Measurements from ENCODE around the gene CAND2.
A peak's percentile ranks its signal among the peaks of the same experiment; 100 is the strongest.

CAND2 gene

GRCh38 chr3:12796171-12797123 lies at the start of gene CAND2:
TSS of gene CAND2 (plus strand) at chr3:12796680. CDS start at chr3:12796721, 41 bp downstream.
- H3K4me3 ChIP-seq (ENCODE audit: low read depth, low read length): no peak within 1 kb of the TSS

GRCh38 chr3:12748477-12748876 lies 48.0 kb upstream of the CAND2 start:
- TF ChIP-seq CTCF (IDR thresholded peaks at IDR 0.05; ENCODE audit: control insufficient read depth, extremely low read depth, insufficient read depth): no peak
- DNase-seq (ENCODE audit: low read depth): no peak
- no peak overlapping the region for H3K4me3 ChIP-seq (ENCODE audit: low read depth, low read length)

More at GRCh38 chr3:12796171-12797123, at the start of gene CAND2:
- TF ChIP-seq CTCF (IDR thresholded peaks at IDR 0.05; ENCODE audit: control insufficient read depth, extremely low read depth, insufficient read depth): no peak
- DNase-seq (ENCODE audit: low read depth): no peak

GRCh38 chr3:12750223-12750622 lies 46.3 kb upstream of the CAND2 start:
- no peak for TF ChIP-seq CTCF (IDR thresholded peaks at IDR 0.05; ENCODE audit: control insufficient read depth, extremely low read depth, insufficient read depth)
- no peak overlapping the region for H3K4me3 ChIP-seq (ENCODE audit: low read depth, low read length)
- DNase-seq (ENCODE audit: low read depth): peak; percentile 17

GRCh38 chr3:12750658-12751071 lies 45.8 kb upstream of the CAND2 start:
- no peak for TF ChIP-seq CTCF (IDR thresholded peaks at IDR 0.05; ENCODE audit: control insufficient read depth, extremely low read depth, insufficient read depth)
- H3K4me3 ChIP-seq (ENCODE audit: low read depth, low read length): no peak overlapping the region
- no peak for DNase-seq (ENCODE audit: low read depth)

- TF ChIP-seq CTCF (IDR thresholded peaks at IDR 0.05; ENCODE audit: control insufficient read depth, extremely low read depth, insufficient read depth): no peak
- no peak overlapping the region for H3K4me3 ChIP-seq (ENCODE audit: low read depth, low read length)
- no peak for DNase-seq (ENCODE audit: low read depth)
These were observed 44.9 kb upstream of the CAND2 start for GRCh38 chr3:12751571-12751970.

- H3K4me3 ChIP-seq (ENCODE audit: low read depth, low read length): no peak overlapping the region
- DNase-seq (ENCODE audit: low read depth): no peak
- no peak for TF ChIP-seq CTCF (IDR thresholded peaks at IDR 0.05; ENCODE audit: control insufficient read depth, extremely low read depth, insufficient read depth)
These were observed 44.4 kb upstream of the CAND2 start for GRCh38 chr3:12752102-12752501.

Data from LNCaP clone FGC (cell line).